Prostate gland (tissue), 2 donors: Measurements from ENCODE around the gene TMEM178B.

Experiments used
- CTCF ChIP-seq, 4 experiments: fragments of 200-600 bp in 2 of 4; fragments of 450-650 bp in 2 of 4; sonication (generic) in 2 of 4; IDR thresholded peaks; 1 replicate in 3 of 4; 2 replicates in 1 of 4; pipeline ENCODE4 v1.5.1; 2016 to 2019; ENCODE audit warnings: antibody characterized with exemption in 4 of 4, mild to moderate bottlenecking in 2 of 4, moderate library complexity in 2 of 4
- POLR2A ChIP-seq: fragments of 450-650 bp; IDR thresholded peaks from one replicate; pipeline ENCODE4 v1.6.1; 2016; ENCODE audit warnings: antibody characterized with exemption, mild to moderate bottlenecking
- POLR2AphosphoS5 ChIP-seq: sonication (generic); formaldehyde crosslinking; IDR thresholded peaks from one replicate; pipeline ENCODE4 v1.6.1; 2017; ENCODE audit warnings: antibody characterized with exemption

GRCh38 chr7:141304291-141304690 is 230.4 kb downstream of the TMEM178B start:
- TF ChIP-seq CTCF (IDR thresholded peaks at IDR 0.05), result no peak
- TF ChIP-seq POLR2A, result no peak
- no peak for TF ChIP-seq POLR2AphosphoS5
